Measurements from ENCODE around the gene CEP164. TPM values are rescaled to one million over a fixed set of nuclear protein-coding genes. Genes with fewer than 3 reads are reported as not detected.

Gene CEP164
- total and polyA plus RNA-seq, 2 of the 8 experiments (the other 6 are each of a cell fraction or from before 2014, with no cell fraction given): 8.4 to 20.8 TPM

- Histone ChIP-seq H3K36me3 (ENCODE audit: control insufficient read depth in 2 of 4, insufficient read depth in 4 of 4, low read length in 3 of 4) (no peaks in the 10 kb centered on the region), H3K4me1 (replicated peaks in 1 of 4; ENCODE audit: control insufficient read depth in 3 of 4, insufficient read depth in 4 of 4, low read length in 3 of 4) (no peaks in the 10 kb centered on the region), H3K4me3 (ENCODE audit: extremely low read depth in 1 of 4, insufficient read depth in 2 of 4, low read depth in 3 of 4, low read length in 4 of 4) (no peak overlapping the region), H3K23me2 (ENCODE audit: low read depth, low read length) (no peaks in the 10 kb centered on the region), H4K91ac (replicated peaks; ENCODE audit: insufficient read length, low read length) (no peak overlapping the region), H3K27ac (ENCODE audit: low read depth, low read length) (no peak overlapping the region), H2AFZ (ENCODE audit: low read length) (no peak overlapping the region), H2BK15ac (ENCODE audit: low read length) (no peak overlapping the region), H2BK12ac (ENCODE audit: low read depth, low read length) (no peak overlapping the region), H2BK20ac (ENCODE audit: low read length) (no peak overlapping the region), H3K79me2 (ENCODE audit: control insufficient read depth in 1 of 2, insufficient read depth in 2 of 2, low read length in 2 of 2) (no peaks in the 10 kb centered on the region), H3K27me3 (replicated peaks in 1 of 4; ENCODE audit: control insufficient read depth in 3 of 4, extremely low read depth in 1 of 4, insufficient read depth in 3 of 4, low read length in 3 of 4) (no peaks in the 10 kb centered on the region), H2AK5ac (ENCODE audit: low read depth, low read length) (no peak overlapping the region), H3K23ac (ENCODE audit: insufficient read length) (no peak overlapping the region), H2BK120ac (replicated peaks; ENCODE audit: low read depth, low read length) (no peak overlapping the region), H3K79me1 (ENCODE audit: low read depth, low read length) (no peaks in the 10 kb centered on the region), H3K14ac (ENCODE audit: insufficient read length) (no peak overlapping the region), H3K9ac (replicated peaks in 1 of 4; ENCODE audit: extremely low read depth in 1 of 4, low read depth in 3 of 4, low read length in 3 of 4) (no peak overlapping the region), H3K9me3 (ENCODE audit: insufficient read depth in 2 of 2, low read depth in 1 of 2, low read length in 1 of 2) (no peaks in the 10 kb centered on the region), H3K56ac (replicated peaks; ENCODE audit: insufficient read length, low read depth, low read length) (no peak overlapping the region), H4K5ac (ENCODE audit: insufficient read length, low read depth, low read length) (no peak overlapping the region), H3K18ac (ENCODE audit: extremely low read depth, low read length) (no peak overlapping the region), H3K4ac (replicated peaks; ENCODE audit: insufficient read length, low read depth, low read length) (no peak overlapping the region), H2BK5ac (ENCODE audit: low read depth, low read length) (no peak overlapping the region), H4K20me1 (replicated peaks in 1 of 2; ENCODE audit: control insufficient read depth in 1 of 2, insufficient read depth in 2 of 2, low read length in 2 of 2) (no peaks in the 10 kb centered on the region), H4K8ac (ENCODE audit: extremely low read depth, insufficient read depth, low read length) (no peak overlapping the region), H3K4me2 (ENCODE audit: insufficient read depth in 1 of 2, low read depth in 2 of 2, low read length in 2 of 2) (no peak overlapping the region)
- ChIA-PET POLR2A (ENCODE audit: partially characterized antibody) (interaction anchor here (0.6 kb wide), 1 partner anchor 51 kb away, joined by 3 read pairs; no protein-coding TSS in a partner anchor), CTCF (ENCODE audit: partially characterized antibody) (interaction anchor here (1.7 to 2.0 kb wide), 3 partner anchors 18 to 35 kb away, joined by 5 to 11 read pairs (median 9); no protein-coding TSS in a partner anchor)
- TF ChIP-seq BRCA1 (IDR thresholded peaks at IDR 0.05; ENCODE audit: low read depth, low read length) (no peak), RBBP5 (IDR thresholded peaks at IDR 0.05; ENCODE audit: borderline replicate concordance, low read depth, low read length) (no peak), POU5F1 (IDR thresholded peaks at IDR 0.05; ENCODE audit: low read depth, low read length) (no peak), TBP (IDR thresholded peaks at IDR 0.05; ENCODE audit: low read depth, low read length) (no peak)
- FAIRE-seq (no peak), DNase-seq (ENCODE audit: low read depth in 1 of 2, low spot score in 2 of 2) (no peak)
- WGBS, 2 experiments (ENCODE audit: extremely low coverage in 1 of 2, insufficient coverage in 1 of 2, insufficient read length in 1 of 2, insufficient replicate concordance in 2 of 2, low coverage in 1 of 2, low lambda C conversion rate in 2 of 2, missing lambda C conversion rate in 1 of 2): 87% methylated on average over 16 of the region's 16 CpGs; no CpG with 5 or more reads in 1 of the 2 experiments
These were observed 133.9 kb downstream of the CEP164 start for GRCh38 chr11:117461396-117462182.
